HG02759 (cell line): Measurements from ENCODE around the gene PDE10A.
"Not testable (repeated sequence)": the region's sequence is repeated elsewhere in the genome, so short reads cannot be mapped to it uniquely, and the experiment has no call there.

Source experiments
- ATAC-seq: cut with Tn5 transposase; IDR thresholded peaks from one replicate; pipeline ENCODE4 v1.9.1; 2021; ENCODE audit warnings: mild to moderate bottlenecking, moderate library complexity; ENCODE audit not compliant: unreplicated experiment

Gene PDE10A

DNA sequence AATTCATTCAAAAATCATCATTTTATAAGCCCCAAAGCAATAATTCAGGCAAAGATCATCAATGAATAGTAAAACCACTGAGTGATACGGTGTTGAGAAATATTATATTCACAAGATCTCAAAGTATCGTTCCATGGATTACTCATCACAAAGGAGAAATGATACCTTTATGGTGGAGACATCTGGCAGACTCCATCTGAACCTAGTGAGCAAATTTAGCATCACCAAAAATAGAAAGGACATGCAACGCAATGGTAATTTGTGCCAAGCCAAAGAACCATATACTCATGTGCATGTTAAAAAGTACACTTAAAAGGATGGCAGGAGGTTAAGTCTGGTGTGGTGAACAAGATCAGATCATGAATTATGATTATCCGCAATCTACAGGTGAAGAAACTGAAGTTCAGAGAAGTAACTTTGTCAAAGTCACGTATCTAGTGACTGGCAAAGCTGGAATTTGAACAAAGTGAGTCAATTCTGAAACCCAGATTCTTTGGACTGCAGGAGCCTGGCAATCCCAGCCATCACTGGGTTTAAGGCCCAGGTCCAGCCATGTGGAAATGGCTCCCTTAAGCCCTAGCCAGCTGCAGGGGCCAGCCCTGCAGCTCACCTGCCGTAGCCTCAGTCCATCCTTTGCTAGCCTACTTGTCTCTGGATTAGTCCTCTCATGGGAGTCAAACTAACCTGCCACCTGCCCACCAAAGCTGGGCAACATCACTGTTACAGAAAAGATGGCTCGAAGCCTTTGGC, 68.3 kb downstream of the PDE10A start:
- no peak for ATAC-seq

DNA sequence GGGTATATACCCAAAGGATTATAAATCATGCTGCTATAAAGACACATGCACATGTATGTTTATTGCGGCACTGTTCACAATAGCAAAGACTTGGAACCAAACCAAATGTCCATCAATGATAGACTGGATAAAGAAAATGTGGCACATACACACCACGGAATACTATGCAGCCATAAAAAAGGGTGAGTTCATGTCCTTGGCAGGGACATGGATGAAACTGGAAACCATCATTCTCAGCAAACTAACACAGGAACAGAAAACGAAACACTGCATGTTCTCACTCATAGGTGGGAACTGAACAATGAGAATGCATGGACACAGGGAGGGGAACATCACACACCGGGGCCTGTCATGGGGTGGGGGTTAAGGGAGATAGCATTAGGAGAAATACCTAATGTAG, 70.1 kb downstream of the PDE10A start:
- ATAC-seq = not testable (repeated sequence)

DNA sequence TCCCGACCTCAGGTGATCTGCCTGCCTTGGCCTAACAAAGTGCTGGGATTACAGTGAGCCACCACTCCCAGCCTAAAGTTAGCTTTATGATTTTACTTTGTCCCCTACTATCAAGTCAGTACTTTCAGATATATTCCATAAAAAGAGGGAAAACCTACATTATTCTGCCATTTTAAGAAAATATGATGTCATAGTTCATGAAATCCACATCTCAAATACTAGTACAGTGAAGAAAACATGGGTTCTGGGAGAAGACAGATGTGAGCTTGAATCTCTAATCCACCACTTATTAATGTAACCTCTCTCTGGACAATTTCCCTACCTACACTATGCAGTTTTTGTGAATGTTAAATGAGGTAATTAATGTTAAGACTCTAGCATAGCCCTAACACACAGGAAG, 74.5 kb downstream of the PDE10A start:
- ATAC-seq = no peak

DNA sequence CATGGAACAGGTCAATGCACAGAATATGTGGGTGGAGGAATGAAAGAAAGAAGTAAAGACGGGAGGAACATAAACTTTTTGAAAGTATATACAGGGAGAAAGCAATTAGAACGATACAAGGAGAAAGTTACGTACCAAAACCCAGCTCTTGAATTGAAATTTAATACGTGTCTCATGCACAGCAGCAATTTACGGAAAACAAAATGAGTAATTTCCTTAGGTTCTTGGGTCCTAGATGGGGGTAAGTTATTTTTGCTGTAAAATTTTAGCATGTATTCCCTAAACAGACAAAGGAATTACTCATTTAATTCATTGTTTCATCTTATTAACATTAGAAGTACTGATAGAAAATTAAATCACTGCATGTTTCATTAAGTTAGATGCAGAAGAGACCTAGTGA, 75.8 kb downstream of the PDE10A start:
- ATAC-seq = no peak

DNA sequence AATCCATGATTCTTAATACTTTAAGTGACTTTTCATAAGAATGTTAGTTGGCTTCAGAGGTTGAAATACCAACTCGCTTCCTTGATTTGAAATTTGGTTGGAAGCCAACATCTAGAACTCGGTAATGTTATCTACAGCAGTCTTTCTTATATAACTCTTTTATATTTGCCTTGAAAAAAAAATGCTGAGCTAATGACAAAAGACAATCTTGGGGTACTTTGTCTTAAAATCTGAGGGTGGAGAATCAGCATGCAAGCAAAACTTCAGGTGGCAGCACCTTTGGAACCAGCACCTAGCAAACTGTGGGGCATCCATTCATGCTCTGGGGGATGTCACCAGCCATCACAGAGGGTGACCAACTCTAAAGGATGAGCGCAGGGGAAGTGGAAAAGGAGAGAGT, 76.3 kb downstream of the PDE10A start:
- ATAC-seq = no peak

DNA sequence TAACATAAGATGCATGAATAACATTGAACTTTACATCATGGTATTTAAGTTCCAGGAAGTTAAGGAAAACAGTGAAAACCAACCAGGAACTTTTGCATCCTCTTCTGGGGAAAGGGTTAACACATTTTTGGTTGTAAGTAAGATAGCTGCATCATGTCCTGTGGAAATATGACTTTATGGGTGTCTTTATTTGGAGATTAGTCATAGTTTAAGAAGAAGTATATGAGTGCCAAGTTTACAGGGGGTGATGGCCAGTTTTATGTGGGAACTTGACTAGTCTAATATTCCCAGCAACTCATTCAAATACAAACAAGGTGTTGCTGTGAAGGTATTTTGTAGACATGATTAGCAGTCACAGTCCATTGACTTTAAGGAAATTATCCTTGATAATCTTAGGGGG, 78.0 kb downstream of the PDE10A start:
- no peak for ATAC-seq

DNA sequence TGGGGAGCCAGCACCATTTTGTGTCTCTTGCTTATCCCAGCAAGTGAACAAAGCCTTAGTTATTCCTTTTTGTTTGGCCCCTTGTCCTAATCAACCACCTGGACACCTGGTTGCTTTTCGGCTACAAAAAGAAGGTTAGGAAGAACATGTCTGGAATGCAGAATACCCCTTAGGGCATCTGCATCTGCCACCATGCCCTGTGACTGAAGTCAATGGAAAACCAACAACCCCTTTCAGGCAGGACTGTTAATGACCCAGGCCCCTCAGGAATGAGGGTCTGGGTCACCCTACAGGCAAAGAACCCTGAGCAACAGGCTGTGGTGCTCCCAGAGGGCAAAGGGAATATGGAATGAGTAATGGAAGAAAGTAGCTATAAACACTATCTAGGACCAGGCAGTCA, 78.5 kb downstream of the PDE10A start:
- ATAC-seq = no peak

DNA sequence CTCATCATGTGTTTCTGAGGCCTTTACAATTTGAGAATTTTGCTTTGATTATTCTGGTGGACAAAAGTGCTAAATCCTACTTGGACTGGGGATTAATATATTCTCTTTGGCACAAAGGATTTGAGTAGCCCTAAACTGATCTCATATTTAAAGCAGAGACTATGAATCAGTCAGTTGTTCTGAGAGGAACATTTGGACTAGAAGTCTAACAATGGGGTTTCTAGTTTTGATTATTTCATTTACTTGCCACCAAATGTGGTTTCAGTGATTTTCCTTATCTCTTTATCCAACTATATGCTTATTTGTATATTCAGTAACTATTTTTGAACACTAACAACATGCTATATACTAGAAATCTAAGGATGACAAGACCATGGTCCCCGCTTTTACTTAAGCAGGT, 81.4 kb downstream of the PDE10A start:
- ATAC-seq = no peak

DNA sequence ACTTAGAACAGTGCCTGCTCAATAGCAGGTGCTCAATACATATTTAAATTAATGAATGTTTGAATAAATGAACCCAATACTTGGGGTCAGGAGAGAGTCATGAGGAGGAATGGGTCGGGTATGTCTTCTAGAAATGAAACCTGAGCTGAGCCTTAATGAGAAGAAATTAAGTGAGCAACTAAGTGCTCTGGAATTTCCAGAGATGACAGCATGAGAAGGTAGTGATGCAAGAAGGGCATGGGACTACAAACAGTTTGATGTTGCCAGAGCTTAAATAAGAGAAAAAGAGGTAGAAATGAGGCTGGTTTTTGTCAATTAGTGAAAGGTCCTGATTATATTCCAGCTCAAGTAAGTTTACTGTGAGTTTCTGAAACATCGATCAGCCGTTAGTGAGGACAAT, 82.9 kb downstream of the PDE10A start:
- no peak for ATAC-seq

DNA sequence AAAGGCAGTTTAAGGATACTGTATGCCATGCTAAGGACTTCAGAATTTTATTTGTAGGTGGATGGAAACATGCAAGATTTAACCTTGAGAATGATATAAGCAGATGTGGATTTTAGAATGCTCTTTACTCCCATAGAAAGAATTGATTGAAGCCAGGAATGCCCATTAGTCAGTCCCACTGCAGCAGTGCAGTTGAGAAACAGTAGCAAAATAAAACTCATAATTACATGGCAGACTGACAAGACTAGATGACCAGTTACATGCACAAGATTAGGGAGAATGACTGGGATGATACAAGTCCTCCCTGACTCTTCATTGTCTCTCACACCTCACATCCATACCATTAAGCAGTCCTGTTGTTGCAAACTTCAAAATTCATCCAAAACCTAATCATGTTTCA, 83.9 kb downstream of the PDE10A start:
- ATAC-seq = no peak

DNA sequence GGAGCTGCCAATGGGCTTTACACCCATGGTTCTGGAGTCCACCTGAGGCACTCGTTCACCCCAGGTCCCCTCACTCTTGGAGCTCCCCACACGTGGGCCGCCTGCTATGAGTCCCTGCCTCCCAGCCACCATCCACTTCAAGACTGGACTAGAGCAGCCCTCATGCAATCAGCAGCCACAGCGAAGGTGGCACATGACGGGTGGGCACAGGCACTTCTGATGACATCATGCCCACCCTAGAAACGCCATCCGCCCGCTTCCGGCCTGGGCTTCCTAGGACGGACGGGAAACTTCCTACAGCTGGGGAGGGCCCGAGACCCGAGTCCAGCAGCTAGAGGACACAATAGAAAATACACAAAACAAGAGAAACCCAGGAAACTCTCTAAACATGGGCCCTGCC, 85.5 kb downstream of the PDE10A start:
- ATAC-seq = no peak

DNA sequence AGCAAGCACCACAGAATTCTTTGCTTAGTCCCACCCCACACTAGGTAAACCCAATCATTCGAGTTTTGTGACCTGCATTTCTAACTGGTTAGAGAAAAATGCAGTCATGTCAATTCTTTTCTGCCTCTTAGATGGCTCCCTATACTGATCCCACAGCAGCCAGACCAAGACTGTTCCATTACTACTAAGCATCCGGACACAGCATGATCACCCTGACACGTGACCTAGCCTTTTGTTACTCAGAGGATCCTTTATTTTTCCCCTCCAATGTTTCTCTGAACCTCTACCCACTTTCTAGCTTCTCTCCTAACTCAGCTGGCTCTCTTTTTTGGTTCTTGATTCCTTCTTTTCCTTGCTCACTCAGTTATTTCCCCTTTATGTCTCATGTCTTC, 87.9 kb downstream of the PDE10A start:
- no peak for ATAC-seq

DNA sequence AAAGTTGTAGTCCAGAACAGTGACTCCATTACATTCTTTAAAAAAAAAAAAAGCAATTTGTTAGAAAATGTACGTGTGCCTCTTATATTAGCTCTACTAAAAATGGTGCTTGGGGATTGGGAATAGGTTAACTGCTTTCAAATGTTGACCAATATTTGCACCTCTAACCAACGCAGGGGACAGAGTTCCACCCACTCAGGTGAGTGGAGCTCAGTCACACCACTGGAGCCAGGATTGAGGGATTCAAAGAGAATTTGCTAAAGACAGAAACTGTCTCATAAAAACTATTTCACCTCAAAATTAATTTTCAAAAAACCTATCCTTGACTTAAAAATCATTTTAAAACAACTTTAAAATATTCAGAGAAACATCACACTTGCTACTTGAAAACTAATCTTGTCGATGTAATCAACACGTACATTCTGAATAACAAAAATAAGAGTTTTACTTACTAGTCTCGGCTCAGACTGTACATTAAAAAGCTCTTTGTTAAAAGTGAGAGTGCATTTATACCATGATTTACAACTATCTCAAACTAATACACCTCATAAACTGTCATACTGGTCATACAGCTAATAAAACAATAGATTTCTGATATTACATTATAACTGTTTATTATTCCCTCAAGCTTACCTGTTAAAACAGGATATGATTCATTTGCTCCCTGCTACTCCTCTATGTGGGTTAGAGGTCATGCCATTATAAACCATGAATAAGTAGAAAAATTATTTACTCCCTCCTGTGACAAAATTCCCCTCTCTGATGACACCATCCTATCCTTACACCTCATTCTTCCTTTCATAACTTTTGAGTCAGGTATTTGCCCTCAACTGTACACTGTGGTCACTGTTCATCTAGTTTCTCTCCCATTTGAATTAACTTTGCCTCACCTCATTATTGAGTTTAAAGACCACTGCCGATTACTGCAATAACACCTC, 88.6 kb downstream of the PDE10A start:
- no peak for ATAC-seq

DNA sequence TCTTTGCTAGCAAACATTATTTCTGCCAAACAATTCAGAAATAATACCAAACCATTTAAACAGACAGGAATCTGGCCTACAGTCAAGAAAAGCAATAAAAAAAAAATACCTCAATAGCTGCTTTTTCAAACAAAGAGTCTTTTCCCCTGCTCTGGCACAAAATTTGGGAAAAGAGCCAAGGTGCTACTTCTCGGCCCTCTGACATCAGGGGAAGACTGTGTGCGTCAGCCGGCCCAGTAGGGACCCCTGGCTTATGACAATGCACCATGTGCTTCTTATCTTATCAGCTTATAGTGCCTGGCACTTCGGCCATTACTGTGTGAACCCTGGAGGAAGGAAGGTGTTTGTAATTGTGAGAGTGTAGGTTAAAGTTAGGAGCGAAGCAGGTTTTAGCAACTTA, 89.4 kb downstream of the PDE10A start:
- ATAC-seq = no peak

DNA sequence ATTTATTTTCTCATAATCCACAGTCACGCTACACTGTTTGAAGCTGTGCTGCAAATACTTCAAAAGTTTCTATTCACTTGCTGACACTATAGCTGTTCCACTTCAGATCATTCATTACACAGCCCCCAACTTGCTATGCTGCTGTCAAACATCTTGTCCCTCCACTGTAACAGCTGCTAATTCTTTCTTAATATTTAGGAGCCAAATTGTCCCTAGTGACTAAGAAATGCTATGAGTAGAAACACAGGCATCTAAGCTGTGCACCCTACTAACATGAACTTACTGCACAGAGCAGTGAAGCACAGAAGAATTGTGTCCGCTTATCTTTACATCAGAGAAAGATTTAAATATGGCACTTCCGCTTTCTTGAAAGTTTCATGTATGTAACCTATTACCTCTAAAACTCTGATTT, 91.3 kb downstream of the PDE10A start:
- peak; percentile 72 for ATAC-seq

DNA sequence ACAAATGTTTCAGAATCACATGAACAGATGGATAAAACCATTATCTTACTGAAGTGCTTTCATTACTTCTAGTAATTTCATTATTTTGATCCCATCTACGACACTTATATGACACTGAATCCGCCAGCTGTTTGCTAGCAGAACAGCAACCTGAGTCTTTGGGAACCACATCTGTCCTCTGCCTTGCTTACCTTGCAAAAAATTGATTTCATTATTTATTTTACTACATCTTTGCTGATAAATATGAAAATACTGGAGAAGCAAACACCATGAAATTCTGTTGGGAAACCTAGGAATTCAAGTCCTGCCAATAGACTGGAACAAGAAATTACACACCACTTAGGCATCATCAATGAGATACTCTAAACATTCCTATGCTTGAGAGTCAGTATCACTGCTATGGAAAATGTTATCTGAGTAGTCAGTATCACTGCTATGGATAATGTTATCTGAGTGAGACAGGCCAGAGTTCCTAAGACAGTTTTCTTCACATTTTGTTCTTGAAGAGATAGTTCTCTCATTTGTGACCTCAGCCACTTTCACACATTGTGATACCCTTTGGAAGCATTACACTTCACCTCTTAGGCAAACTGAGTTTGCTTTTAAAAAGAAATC, 91.9 kb downstream of the PDE10A start:
- ATAC-seq = no peak

DNA sequence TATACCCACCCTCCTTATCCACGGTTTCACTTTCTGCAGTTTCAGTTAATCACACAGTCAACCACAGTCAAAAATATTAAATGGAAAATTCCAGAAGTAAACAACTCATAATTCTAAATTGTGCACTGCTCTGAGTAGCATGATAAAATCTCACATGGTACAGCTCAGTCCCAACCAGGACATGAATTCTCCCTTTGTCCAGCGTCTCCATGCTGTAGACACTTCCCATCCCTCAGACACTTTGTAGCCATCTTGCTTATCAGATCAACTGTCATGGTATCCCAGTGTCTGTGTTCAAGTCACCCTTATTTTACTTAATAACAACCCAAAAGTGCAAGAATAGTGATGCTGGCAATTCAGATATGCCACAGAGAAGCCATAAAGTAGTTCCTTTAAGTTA, 94.7 kb downstream of the PDE10A start:
- ATAC-seq = no peak

DNA sequence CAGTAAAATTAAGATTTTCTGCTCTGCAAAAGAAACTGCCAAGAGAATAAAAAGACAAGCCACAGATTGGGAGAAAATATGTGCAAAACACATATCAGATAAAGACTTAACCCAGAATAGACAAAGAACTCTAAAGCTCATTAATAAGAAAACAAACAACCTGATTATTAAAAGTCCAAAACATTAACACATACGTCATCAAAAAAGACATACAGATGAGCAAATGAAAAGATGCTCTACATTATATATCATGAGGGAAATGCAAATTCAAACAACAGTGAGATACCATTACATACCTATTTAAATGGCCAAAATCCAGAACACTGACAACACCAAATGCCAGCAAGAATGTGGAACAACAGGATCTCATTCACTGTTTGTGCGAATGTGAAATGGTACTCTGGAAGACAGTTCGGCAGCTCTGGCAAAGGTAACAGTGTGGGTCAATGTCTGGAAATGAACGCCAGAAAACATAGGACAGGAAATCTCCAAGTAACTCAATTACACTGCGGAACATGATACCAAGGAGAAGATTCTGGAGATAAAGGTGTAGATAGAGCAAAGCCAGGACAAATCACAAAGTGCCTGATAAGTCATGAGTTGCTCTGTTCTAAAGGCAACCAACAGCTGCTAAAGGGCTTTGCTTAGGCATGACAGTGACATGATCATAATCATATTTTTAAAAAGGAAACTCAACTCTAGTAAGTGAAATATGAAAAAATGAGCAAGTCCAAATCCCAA, 96.8 kb downstream of the PDE10A start:
- no peak for ATAC-seq

DNA sequence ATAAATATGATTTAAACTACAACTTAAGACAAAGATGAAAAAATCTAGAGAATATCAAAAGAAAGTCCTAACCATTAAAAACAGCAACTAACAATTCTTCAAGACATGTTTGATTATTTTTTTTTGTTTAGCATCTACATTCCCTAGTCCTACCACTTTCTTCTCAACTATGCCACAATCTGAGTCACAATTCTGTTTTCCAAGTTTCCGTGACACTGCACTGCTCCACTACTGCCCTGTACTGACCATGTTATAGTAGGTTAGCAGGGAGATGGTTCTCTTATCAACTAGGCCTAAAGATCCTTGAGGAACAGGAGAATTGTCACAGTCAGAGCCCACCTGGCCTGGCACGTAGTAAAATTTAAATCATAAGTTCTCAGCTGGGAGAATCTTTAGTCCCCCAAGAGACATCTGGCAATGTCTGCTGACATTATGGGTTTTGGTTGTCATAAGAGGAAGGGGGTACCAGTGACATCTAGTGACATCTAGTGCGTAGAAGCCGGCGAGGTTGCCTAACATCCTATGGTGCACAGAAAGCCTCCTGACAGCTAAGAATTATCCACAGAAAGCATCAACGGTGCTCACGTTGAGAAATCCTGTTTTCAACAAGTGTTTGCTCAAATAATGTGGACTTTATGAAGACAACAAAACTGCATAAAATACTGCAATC, 100.5 kb downstream of the PDE10A start:
- ATAC-seq = no peak

DNA sequence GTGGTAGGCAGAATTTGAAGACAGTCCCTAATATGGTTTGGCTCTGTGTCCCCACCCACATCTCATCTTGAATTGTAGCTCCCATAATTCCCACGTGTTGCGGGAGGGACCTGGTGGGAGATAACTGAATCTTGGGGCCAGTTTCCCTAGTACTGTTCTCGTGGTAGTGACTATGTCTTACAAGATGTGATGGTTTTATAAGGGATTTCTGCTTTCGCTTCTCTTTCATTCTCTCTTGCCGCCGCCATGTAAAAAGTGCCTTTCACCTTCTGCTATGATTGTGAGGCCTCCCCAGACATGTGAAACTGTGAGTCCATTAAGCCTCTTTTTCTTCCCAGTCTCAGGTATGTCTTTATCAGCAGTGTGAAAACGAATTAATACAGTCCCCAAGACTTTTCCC, 103.4 kb downstream of the PDE10A start:
- no peak for ATAC-seq

DNA sequence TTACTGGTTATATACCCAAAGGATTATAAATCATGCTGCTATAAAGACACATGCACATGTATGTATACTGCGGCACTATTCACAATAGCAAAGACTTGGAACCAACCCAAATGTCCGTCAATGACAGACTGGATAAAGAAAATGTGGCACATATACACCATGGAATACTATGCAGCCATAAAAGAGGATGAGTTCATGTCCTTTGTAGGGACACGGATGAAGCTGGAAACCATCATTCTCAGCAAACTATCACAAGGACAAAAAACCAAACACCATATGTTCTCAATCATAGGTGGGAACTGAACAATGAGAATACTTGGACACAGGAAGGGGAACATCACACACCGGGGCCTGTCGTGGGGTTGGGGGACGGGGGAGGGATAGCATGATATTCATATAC, 104.9 kb downstream of the PDE10A start:
- not testable (repeated sequence) for ATAC-seq
